ENCODE results near the gene CPLX4.

DNA sequence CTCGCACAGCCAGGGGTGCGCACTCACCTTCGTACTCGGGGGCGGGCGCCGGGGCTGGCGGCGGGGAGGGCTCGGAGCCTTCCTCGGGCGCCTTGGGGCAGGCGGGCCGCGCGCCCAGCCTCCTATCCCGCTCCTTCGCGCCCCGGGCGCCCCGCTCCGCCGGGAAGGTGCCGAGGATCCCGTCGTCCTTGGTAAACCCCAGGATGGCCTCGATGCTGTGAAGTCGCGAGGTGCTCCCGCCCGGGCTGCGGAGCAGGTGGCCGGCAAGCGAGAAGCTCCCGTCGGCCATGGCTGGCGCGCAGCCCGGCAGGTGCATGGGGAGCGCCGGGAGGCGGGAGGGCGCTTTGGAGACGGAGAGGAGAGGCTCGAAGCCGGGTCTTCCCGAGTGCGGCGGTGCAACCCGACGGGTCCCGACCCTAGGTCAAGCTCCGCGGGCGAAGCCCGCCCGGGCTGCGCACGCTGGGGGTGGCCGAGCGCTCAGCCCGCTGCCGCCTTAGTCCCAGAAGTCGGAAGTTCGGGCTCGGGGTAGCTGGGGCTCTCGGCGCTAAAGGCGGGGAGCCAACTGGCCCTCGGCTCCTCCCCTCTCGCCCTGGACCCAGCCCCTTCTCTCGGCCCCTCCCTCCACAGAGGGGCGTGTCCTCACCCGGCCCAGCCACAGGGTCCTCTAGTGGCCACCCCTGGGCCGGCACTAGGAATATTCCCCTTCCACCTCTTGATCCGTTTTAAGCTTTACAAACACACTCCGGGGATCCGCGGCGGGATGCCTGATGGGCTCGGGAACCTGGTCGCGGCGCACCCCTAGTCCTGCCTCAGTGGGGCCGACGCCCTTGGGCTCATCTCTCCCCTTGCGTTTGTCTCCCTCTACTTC is 45.3 kb downstream of the CPLX4 start, which contains the start of gene RAX:
- TF ChIP-seq HDAC2 (CRISPR knock-in tag; IDR thresholded peaks at IDR 0.05) = no peak
- TF ChIP-seq, protein P1, sequence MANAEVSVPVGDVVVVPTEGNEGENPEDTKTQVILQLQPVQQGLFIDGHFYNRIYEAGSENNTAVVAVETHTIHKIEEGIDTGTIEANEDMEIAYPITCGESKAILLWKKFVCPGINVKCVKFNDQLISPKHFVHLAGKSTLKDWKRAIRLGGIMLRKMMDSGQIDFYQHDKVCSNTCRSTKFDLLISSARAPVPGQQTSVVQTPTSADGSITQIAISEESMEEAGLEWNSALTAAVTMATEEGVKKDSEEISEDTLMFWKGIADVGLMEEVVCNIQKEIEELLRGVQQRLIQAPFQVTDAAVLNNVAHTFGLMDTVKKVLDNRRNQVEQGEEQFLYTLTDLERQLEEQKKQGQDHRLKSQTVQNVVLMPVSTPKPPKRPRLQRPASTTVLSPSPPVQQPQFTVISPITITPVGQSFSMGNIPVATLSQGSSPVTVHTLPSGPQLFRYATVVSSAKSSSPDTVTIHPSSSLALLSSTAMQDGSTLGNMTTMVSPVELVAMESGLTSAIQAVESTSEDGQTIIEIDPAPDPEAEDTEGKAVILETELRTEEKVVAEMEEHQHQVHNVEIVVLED (CRISPR knock-in tag; IDR thresholded peaks at IDR 0.05; ENCODE audit: borderline replicate concordance) = no peak
- TF ChIP-seq TAF15 (IDR thresholded peaks at IDR 0.05; ENCODE audit: low read depth, low read length, poor library complexity, severe bottlenecking) = no peak
- TF ChIP-seq, protein P2, sequence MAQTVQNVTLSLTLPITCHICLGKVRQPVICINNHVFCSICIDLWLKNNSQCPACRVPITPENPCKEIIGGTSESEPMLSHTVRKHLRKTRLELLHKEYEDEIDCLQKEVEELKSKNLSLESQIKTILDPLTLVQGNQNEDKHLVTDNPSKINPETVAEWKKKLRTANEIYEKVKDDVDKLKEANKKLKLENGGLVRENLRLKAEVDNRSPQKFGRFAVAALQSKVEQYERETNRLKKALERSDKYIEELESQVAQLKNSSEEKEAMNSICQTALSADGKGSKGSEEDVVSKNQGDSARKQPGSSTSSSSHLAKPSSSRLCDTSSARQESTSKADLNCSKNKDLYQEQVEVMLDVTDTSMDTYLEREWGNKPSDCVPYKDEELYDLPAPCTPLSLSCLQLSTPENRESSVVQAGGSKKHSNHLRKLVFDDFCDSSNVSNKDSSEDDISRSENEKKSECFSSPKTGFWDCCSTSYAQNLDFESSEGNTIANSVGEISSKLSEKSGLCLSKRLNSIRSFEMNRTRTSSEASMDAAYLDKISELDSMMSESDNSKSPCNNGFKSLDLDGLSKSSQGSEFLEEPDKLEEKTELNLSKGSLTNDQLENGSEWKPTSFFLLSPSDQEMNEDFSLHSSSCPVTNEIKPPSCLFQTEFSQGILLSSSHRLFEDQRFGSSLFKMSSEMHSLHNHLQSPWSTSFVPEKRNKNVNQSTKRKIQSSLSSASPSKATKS (CRISPR knock-in tag; IDR thresholded peaks at IDR 0.05) = no peak
